OCI-LY3 (cell line): ENCODE measurements around the gene PIM2.

Experiments
- CTCF ChIP-seq: fragments of 200-600, 300-600 bp; sonication (generic); IDR thresholded peaks from 2 replicates; pipeline ENCODE4 v1.5.1; 2014; ENCODE audit warnings: antibody characterized with exemption, low read length, low read depth
- EZH2phosphoT487 ChIP-seq: fragments of 200-600 bp; shearing (Covaris generic); IDR thresholded peaks from 2 replicates; pipeline ENCODE4 v1.6.1; 2018; ENCODE audit warnings: antibody characterized with exemption, mixed run types, low read depth

DNA sequence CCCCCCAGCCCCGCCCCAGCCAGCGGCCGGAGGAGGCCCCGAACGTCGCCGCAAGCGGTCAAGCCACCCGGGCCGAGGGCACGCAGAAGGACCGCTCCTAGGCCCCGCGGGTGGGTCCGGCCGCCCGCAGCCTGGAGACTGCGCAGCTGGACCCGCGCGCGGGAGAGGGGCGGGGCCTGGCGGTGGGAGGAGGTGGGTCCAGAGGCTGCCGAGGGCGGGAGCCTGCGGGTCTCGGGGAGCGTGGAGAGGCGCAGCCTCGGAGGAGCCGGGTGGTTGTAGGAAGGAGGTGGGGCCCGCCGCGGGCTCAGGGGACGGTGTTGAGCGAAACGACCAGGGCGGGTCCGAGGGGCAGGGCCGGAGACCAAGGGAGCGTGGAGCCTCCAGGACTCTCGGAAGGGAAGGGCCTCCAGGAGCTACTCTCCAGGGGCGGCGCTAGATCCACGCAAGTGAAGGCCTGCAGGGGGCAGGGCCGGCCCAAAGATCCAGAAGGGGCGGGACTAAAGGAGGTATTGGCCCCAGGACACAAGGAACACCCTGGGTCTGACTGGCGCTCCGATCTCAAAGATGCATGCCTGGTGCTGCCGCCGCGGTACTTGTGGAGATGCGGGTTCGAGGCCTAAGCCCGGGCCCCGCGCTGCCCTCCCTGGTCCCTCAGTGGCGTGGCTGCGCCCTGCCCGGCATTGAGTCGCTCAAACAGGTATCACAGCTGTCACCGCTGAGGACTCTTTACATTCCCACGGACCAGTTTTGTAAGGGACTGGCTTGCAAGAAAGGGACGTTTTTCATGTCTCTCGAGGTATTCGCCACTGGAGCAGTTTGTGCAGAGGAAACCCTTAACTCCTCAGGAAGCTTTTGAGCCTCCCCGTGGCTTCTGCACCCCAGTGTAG, 27.2 kb downstream of the PIM2 start:
- TF ChIP-seq CTCF, result peak; percentile 48
- TF ChIP-seq EZH2phosphoT487, result no peak
